H1 (cell line): ENCODE results near the gene LRRC28. TPM values are rescaled to one million over a fixed set of nuclear protein-coding genes. Genes with fewer than 3 reads are reported as not detected.

Experiments used
- CTCF ChIA-PET: fragments of 300-600 bp; sonication (Branson Sonifier 250); formaldehyde crosslinking; loops from one replicate; lab custom pipeline; 2021; ENCODE audit not compliant: partially characterized antibody; lab: Charles Lee
- POLR2A ChIA-PET: fragments of 300-600 bp; sonication (Branson Sonifier 250); formaldehyde crosslinking; loops from one replicate; lab custom pipeline; 2021; ENCODE audit warnings: inconsistent platforms; ENCODE audit not compliant: partially characterized antibody; lab: Charles Lee
- DNase-seq, 2 experiments: peaks; one replicate each; pipeline versions ENCODE4 v3.0.0 to v3.0.0-alpha.2; 2010 to 2022; ENCODE audit warnings: low spot score in 2 of 2, low read depth in 1 of 2, mixed read lengths in 1 of 2
- FAIRE-seq: peaks from 2 replicates; lab custom pipeline; 2011; peaks lifted over from hg19 to GRCh38; lab: Jason Lieb, UNC
- H2AFZ ChIP-seq: 2 replicates; pipeline ENCODE4 v1.8.1; 2012; ENCODE audit warnings: low read length, inconsistent platforms
- H2AK5ac ChIP-seq: 2 replicates; pipeline ENCODE4 v1.6.1; 2013; ENCODE audit warnings: low read depth, low read length
- H2BK120ac ChIP-seq: replicated peaks from 2 replicates; pipeline ENCODE3; 2013; ENCODE audit warnings: low read depth, low read length, inconsistent platforms
- H2BK12ac ChIP-seq: 2 replicates; pipeline ENCODE4 v1.6.1; 2013; ENCODE audit warnings: low read depth, low read length
- H2BK15ac ChIP-seq: 2 replicates; pipeline ENCODE4 v1.6.1; 2013; ENCODE audit warnings: low read length
- H2BK20ac ChIP-seq: 2 replicates; pipeline ENCODE4 v1.6.1; 2013; ENCODE audit warnings: low read length
- H2BK5ac ChIP-seq: 2 replicates; pipeline ENCODE4 v1.6.1; 2013; ENCODE audit warnings: low read depth, low read length
- H3K14ac ChIP-seq: 2 replicates; pipeline ENCODE4 v1.6.1; 2013; ENCODE audit warnings: inconsistent platforms; ENCODE audit not compliant: insufficient read length
- H3K18ac ChIP-seq: 2 replicates; pipeline ENCODE4 v1.6.1; 2013; ENCODE audit warnings: low read length; ENCODE audit errors: extremely low read depth
- H3K23ac ChIP-seq: 2 replicates; pipeline ENCODE4 v1.6.1; 2013; ENCODE audit warnings: inconsistent platforms; ENCODE audit not compliant: insufficient read length
- H3K23me2 ChIP-seq: 2 replicates; pipeline ENCODE4 v1.6.1; 2013; ENCODE audit warnings: low read depth, low read length
- H3K27ac ChIP-seq: 2 replicates; pipeline ENCODE4 v1.6.1; 2011; ENCODE audit warnings: low read depth, low read length, inconsistent platforms
- H3K27me3 ChIP-seq, 4 experiments: replicated peaks in 1 of 4; 1 replicate in 1 of 4; 2 replicates in 3 of 4; pipeline versions ENCODE4 v1.6.1 to v1.8.1; 2011 to 2013; ENCODE audit warnings: low read length in 3 of 4, mild to moderate bottlenecking in 3 of 4, inconsistent platforms in 2 of 4, mixed read lengths in 2 of 4, moderate library complexity in 1 of 4; ENCODE audit not compliant: control insufficient read depth in 3 of 4, insufficient read depth in 3 of 4; ENCODE audit errors: extremely low read depth in 1 of 4
- H3K36me3 ChIP-seq, 4 experiments: 2 replicates each; pipeline versions ENCODE4 v1.6.1 to v1.8.1; 2011 to 2013; ENCODE audit warnings: mild to moderate bottlenecking in 4 of 4, low read length in 3 of 4, moderate library complexity in 2 of 4, control low read depth in 1 of 4, inconsistent platforms in 1 of 4; ENCODE audit not compliant: insufficient read depth in 4 of 4, control insufficient read depth in 2 of 4
- H3K4ac ChIP-seq: replicated peaks from 2 replicates; pipeline ENCODE3; 2013; ENCODE audit warnings: low read length, low read depth, mixed read lengths, inconsistent platforms; ENCODE audit not compliant: insufficient read length
- H3K4me1 ChIP-seq, 4 experiments: replicated peaks in 1 of 4; 1 replicate in 1 of 4; 2 replicates in 3 of 4; pipeline versions ENCODE4 v1.6.1 to v1.8.1; 2011 to 2013; ENCODE audit warnings: low read length in 3 of 4, inconsistent platforms in 2 of 4, mixed read lengths in 1 of 4; ENCODE audit not compliant: insufficient read depth in 4 of 4, control insufficient read depth in 3 of 4
- H3K4me2 ChIP-seq, 2 experiments: 2 replicates each; pipeline versions ENCODE4 v1.6.1 to v1.8.1; 2011 to 2013; ENCODE audit warnings: low read depth in 2 of 2, low read length in 2 of 2, control low read depth in 1 of 2, inconsistent platforms in 1 of 2, mild to moderate bottlenecking in 1 of 2; ENCODE audit not compliant: insufficient read depth in 1 of 2
- H3K4me3 ChIP-seq, 4 experiments: fragments of 200-600, 300-600 bp in 1 of 4; sonication (generic), shearing (Covaris generic), sonication (Bioruptor Twin) in 1 of 4; 2 replicates each; pipeline versions ENCODE4 v1.5.1 to v1.8.1; 2011 to 2016; ENCODE audit warnings: low read length in 4 of 4, low read depth in 3 of 4, control low read depth in 2 of 4, inconsistent platforms in 2 of 4, mild to moderate bottlenecking in 2 of 4, mixed read lengths in 1 of 4, moderate library complexity in 1 of 4; ENCODE audit not compliant: insufficient read depth in 2 of 4; ENCODE audit errors: extremely low read depth in 1 of 4
- H3K56ac ChIP-seq: replicated peaks from 2 replicates; pipeline ENCODE3; 2013; ENCODE audit warnings: low read depth, mild to moderate bottlenecking, mixed read lengths, low read length, inconsistent platforms; ENCODE audit not compliant: insufficient read length
- H3K79me1 ChIP-seq: 2 replicates; pipeline ENCODE4 v1.6.1; 2013; ENCODE audit warnings: low read depth, low read length, control low read depth
- H3K79me2 ChIP-seq, 2 experiments: 2 replicates each; pipeline versions ENCODE4 v1.6.1 to v1.8.1; 2012 to 2013; ENCODE audit warnings: low read length in 2 of 2, mild to moderate bottlenecking in 2 of 2, inconsistent platforms in 1 of 2; ENCODE audit not compliant: insufficient read depth in 2 of 2, control insufficient read depth in 1 of 2
- H3K9ac ChIP-seq, 4 experiments: replicated peaks in 1 of 4; 1 replicate in 1 of 4; 2 replicates in 3 of 4; pipeline versions ENCODE4 v1.6.1 to v1.8.1; 2011 to 2013; ENCODE audit warnings: low read depth in 3 of 4, low read length in 3 of 4, control low read depth in 2 of 4, mild to moderate bottlenecking in 2 of 4, moderate library complexity in 2 of 4, inconsistent platforms in 1 of 4; ENCODE audit errors: extremely low read depth in 1 of 4
- H3K9me3 ChIP-seq, 2 experiments: 2 replicates each; pipeline versions ENCODE4 v1.6.1 to v1.8.1; 2012 to 2013; ENCODE audit warnings: mild to moderate bottlenecking in 2 of 2, moderate library complexity in 2 of 2, control low read depth in 1 of 2, inconsistent platforms in 1 of 2, low read depth in 1 of 2, low read length in 1 of 2, mixed read lengths in 1 of 2; ENCODE audit not compliant: insufficient read depth in 2 of 2
- H4K20me1 ChIP-seq, 2 experiments: replicated peaks in 1 of 2; 2 replicates each; pipeline versions ENCODE3 to v1.8.1; 2011 to 2013; ENCODE audit warnings: inconsistent platforms in 2 of 2, low read length in 2 of 2, mild to moderate bottlenecking in 1 of 2; ENCODE audit not compliant: insufficient read depth in 2 of 2, control insufficient read depth in 1 of 2
- H4K5ac ChIP-seq: 2 replicates; pipeline ENCODE4 v1.6.1; 2013; ENCODE audit warnings: low read length, low read depth, mixed read lengths, inconsistent platforms; ENCODE audit not compliant: insufficient read length
- H4K8ac ChIP-seq: 2 replicates; pipeline ENCODE4 v1.8.0; 2013; ENCODE audit warnings: mild to moderate bottlenecking, moderate library complexity, low read length, inconsistent platforms; ENCODE audit not compliant: insufficient read depth; ENCODE audit errors: extremely low read depth
- H4K91ac ChIP-seq: replicated peaks from 2 replicates; pipeline ENCODE3; 2013; ENCODE audit warnings: low read length, mixed read lengths, inconsistent platforms; ENCODE audit not compliant: insufficient read length
- WGBS, 2 experiments: shearing (Covaris generic) in 1 of 2; methylation state at CpG; one replicate each; pipeline versions ENCODE4 v1.1.6 to v1.1.7; 2013 to 2015; ENCODE audit warnings: low lambda C conversion rate in 2 of 2, mixed read lengths in 2 of 2, inconsistent platforms in 1 of 2, low coverage in 1 of 2, missing lambda C conversion rate in 1 of 2; ENCODE audit not compliant: insufficient replicate concordance in 2 of 2, insufficient coverage in 1 of 2, insufficient read length in 1 of 2; ENCODE audit errors: extremely low coverage in 1 of 2, missing lambda C conversion rate in 1 of 2; 5-methylcytosine and 5-hydroxymethylcytosine counted together
- polyA plus RNA-seq, 7 experiments: library from polyadenylated mRNA; depleted of rRNA in 3 of 7; stranded (reverse) in 5 of 7; unstranded in 2 of 7; fragments of >200 nt in 5 of 7; fragments of 200-250 nt in 2 of 7; gene quantifications; 1 replicate in 5 of 7; 2 replicates in 1 of 7; 4 replicates in 1 of 7; pipeline versions ENCODE4 v1.2.1 to v1.2.3, GENCODE V29; 2011 to 2013; ENCODE audit warnings: missing spikeins in 2 of 7, mixed read lengths in 2 of 7
- total RNA-seq: library from RNA; stranded (reverse); fragmentation: NEBNext Ultra II Directional; extraction: Animal tissue kit (Norgen Biotek cat#: 25700); gene quantifications from 2 replicates; pipeline ENCODE4 v1.2.1, GENCODE V29; 2021

The LRRC28 gene
- total and polyA plus RNA-seq, 2 of the 8 experiments (the other 6 are each of a cell fraction or from before 2014, with no cell fraction given), result 20.2 to 23.3 TPM

DNA sequence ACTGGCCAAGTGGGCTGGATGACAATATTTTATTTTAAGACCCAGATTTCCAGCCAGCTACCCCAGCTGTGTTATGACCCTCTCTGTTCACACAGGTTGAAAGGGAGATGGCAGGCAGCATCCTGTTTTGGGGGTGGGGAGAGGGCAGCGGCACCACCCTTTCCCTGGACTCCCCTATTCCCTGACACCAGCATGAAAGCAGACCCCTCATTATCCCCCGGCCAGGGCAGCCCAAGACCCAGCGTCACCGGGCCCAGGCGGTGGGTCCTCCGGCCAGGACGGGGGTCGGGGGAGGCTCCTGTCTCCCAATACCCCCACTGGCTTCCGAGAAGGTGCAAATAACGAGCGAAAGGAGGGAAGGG lies 186.9 kb downstream of the LRRC28 start:
- DNase-seq (no peak), FAIRE-seq (no peak)
- Histone ChIP-seq H2AFZ (no peak overlapping the region), H3K4me2 (no peak overlapping the region), H4K5ac (no peak overlapping the region), H2BK20ac (no peak overlapping the region), H3K9ac (no peak overlapping the region), H3K4me1 (peaks cover 3 to 17% (median 5%) of the 10 kb centered on the region in 4 experiments; a peak in 4 of 7 replicates), H3K4ac (no peak overlapping the region), H3K79me1 (no peaks in the 10 kb centered on the region), H3K14ac (no peak overlapping the region), H4K20me1 (no peaks in the 10 kb centered on the region), H2AK5ac (no peak overlapping the region), H3K9me3 (no peaks in the 10 kb centered on the region), H3K4me3 (no peak overlapping the region), H2BK12ac (0 out of 2 replicates have a peak overlapping the region, but pooled peaks have one; percentile 39), H3K79me2 (no peaks in the 10 kb centered on the region), H3K56ac (no peak overlapping the region), H3K18ac (no peak overlapping the region), H3K23ac (no peak overlapping the region), H2BK120ac (no peak overlapping the region), H3K27me3 (no peaks in the 10 kb centered on the region), H4K8ac (no peak overlapping the region), H3K23me2 (no peaks in the 10 kb centered on the region; the same call in 1 of the 2 replicates), H2BK15ac (no peak overlapping the region), H3K36me3 (no peaks in the 10 kb centered on the region), H3K27ac (no peak overlapping the region), H4K91ac (no peak overlapping the region), H2BK5ac (no peak overlapping the region)
- WGBS, 2 experiments, result 88% methylated on average over 11 of the region's 11 CpGs; no CpG with 5 or more reads in 1 of the 2 experiments
- ChIA-PET CTCF (no interaction called here), POLR2A (no interaction called here)
